DMS79 treated with DMSO at 0.1 percent for 48 hours (cell line): ENCODE results near the gene ZNF417.
A peak's percentile ranks its signal among the peaks of the same experiment; 100 is the strongest.
"Not testable (repeated sequence)": the region's sequence is repeated elsewhere in the genome, so short reads cannot be mapped to it uniquely, and the experiment has no call there.

ENCODE experiments used
- DNase-seq: peaks from one replicate; lab custom pipeline; 2025; lab: John Stamatoyannopoulos, UW

ZNF417 gene

DNA sequence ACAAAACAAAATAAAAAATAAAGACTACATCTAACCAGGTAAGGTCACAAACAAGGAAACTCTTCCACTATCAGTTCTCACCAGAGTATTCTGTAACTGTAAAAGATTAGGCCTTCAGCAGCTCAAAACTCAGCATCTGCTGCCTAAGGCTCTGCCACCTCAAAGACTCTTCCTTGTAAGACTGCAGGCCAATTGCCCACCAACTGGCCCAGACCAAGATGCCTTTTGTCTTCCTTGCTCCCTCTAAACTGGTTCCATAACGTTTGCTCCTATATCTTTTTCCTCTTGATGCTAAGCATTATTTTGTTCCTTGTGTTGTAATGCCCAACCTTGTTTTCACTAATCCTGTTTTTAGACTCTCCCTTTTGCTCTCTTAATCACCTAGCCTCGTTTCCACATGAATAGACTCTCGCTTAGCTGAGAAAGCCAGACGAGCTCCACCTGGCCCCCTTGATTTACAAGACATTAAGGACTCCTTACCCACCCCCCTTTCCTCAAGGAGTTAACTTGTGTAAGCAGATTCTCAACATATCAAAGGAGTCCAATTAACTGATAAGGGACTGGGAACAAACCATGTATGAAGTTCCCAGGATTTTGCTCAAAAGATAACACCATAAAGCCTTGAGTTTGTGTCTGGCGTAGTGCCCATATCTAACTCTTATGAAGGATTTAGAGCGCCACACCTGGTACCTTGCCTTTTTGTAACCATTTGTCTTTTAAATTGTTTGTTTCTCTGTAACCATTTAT lies 29.0 kb downstream of the ZNF417 start:
- peak; percentile 64 for DNase-seq

DNA sequence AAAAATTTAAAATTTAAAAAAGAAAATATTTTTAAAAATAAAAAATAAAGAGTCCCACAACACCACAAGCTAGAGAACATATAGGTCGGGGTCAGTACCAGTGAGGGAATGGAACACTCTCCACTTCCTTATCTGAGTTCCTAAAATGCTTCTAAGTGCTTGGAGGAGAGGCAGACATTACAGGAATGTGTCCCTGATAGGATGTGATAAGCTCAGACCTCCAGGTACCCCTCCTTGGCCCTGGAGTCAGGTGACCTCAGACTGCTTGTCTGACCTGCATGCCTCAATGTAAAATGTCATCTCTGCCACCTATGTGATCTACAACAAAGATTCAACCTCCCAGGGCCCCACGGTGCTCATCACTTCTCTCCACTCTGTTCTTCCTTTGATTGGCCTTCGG lies 30.3 kb downstream of the ZNF417 start:
- DNase-seq: no peak

DNA sequence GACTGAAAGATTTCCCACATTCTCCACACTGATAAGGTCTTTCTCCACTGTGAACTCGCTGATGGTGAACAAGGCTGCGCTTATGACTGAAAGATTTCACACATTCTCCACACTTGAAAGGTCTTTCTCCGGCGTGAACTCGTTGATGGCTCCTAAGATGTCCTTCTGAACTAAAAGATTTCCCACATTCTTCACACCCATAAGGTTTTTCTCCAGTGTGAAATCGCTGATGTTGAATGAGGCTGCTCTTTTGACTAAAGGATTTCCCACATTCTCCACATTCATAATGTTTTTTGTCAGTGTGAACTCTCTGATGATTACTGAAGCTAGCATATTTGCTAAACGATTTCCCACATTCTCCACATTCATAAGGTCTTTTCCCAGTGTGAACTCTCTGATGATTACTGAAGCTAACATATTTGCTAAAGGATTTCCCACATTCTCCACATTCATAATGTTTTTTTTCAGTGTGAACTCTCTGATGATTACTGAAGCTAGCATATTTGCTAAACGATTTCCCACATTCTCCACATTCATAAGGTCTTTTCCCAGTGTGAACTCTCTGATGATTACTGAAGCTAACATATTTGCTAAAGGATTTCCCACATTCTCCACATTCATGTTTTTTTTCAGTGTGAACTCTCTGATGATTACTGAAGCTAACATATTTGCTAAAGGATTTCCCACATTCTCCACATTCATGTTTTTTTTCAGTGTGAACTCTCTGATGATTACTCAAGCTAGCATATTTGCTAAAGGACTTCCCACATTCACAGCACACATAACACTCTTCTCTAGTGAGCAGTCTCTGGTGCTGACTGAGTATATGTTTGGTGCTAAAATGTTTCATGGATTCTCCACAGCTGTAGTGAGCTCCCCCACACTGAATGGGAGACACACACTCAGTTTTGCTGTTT lies 42.3 kb downstream of the ZNF417 start:
- DNase-seq: not testable (repeated sequence)

DNA sequence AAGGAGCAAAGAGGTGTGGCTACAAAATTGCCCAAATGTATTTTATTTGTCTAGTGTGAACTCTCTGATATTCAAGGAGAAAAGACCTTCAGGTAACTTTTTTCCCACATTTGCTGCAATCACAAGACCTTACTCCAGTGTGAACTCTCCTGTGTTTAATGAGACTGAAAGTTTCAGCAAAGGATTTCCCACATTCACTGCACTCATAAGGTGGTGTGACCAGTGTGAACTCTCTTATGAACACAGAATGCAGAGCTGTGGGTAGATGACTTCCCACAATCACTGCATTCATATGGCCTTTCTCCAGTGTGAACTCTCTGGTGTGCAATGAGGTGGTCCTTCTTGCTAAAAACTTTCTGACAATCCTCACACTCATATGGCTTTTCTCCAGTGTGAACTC lies 43.9 kb downstream of the ZNF417 start:
- no peak for DNase-seq

DNA sequence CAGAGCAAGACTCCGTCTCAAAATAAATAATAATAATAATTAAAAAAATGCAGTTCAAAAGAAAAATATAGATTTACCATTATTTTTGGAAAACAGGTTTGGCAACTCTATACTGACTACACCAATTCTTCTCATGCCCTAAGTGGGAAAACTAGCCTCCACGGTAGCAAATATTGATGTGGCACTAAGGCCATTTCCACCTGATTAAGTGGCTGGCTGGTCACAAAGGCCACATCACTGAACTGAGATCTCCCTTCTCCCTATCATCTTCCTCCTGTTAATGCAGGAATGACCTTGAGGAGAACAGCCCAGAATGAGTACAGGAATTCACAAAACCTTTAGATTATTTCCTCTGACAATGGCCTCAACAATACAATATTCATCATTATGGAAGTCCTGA lies 46.2 kb downstream of the ZNF417 start:
- no peak for DNase-seq

DNA sequence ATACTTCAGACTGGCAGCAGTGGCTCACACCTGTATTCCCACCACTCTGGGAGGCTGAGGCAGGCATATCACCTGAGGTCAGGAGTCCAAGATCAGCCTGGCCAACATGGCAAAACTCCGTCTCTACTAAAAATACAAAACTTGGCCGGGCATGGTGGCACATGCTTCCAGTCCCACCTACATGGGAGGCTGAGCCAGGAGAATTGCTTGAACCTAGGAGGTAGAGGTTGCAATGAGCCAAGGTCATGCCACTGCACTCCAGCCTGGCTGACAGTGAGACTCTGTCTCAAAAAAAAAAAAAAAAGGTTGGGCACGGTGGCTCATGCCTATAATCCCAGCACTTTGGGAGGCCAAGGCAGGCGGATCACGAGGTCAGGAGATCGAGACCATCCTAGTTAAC lies 46.7 kb downstream of the ZNF417 start:
- DNase-seq: not testable (repeated sequence)

DNA sequence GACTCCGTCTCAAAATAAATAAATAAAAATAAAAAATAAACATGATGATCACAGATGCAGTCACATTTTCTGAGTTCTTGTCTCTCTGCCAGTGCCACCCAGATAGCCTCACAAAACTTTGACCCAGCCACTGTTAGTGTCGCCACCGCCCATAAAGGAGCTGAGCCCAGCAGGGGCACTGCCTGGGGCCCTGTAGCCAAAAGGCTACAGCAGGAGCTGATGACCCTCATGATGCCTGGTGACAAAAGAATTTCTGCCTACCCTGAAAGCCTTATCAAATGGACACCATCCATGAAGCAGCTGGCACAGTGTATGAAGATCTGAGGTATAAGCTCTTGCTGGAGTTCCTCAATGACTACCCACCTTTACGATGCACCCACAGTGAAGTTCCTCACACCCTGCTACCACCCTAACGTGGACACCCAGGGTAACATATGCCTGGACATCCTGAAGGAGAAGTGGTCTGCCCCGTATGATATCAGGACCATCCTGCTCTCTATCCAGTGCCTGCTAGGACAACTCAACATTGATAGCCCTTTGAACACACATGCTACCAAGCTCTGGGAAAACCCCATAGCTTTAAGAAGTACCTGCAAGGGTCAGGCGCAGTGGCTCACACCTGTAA lies 48.4 kb downstream of the ZNF417 start:
- no peak for DNase-seq
